GM21515 (cell line): ENCODE data around the gene CADM4.
"Not testable (repeated sequence)": the region's sequence is repeated elsewhere in the genome, so short reads cannot be mapped to it uniquely, and the experiment has no call there.

Experiments used
- ATAC-seq: cut with Tn5 transposase; IDR thresholded peaks from one replicate; pipeline ENCODE4 v1.9.1; 2021; ENCODE audit not compliant: unreplicated experiment

The CADM4 gene, protein sequence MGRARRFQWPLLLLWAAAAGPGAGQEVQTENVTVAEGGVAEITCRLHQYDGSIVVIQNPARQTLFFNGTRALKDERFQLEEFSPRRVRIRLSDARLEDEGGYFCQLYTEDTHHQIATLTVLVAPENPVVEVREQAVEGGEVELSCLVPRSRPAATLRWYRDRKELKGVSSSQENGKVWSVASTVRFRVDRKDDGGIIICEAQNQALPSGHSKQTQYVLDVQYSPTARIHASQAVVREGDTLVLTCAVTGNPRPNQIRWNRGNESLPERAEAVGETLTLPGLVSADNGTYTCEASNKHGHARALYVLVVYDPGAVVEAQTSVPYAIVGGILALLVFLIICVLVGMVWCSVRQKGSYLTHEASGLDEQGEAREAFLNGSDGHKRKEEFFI

DNA sequence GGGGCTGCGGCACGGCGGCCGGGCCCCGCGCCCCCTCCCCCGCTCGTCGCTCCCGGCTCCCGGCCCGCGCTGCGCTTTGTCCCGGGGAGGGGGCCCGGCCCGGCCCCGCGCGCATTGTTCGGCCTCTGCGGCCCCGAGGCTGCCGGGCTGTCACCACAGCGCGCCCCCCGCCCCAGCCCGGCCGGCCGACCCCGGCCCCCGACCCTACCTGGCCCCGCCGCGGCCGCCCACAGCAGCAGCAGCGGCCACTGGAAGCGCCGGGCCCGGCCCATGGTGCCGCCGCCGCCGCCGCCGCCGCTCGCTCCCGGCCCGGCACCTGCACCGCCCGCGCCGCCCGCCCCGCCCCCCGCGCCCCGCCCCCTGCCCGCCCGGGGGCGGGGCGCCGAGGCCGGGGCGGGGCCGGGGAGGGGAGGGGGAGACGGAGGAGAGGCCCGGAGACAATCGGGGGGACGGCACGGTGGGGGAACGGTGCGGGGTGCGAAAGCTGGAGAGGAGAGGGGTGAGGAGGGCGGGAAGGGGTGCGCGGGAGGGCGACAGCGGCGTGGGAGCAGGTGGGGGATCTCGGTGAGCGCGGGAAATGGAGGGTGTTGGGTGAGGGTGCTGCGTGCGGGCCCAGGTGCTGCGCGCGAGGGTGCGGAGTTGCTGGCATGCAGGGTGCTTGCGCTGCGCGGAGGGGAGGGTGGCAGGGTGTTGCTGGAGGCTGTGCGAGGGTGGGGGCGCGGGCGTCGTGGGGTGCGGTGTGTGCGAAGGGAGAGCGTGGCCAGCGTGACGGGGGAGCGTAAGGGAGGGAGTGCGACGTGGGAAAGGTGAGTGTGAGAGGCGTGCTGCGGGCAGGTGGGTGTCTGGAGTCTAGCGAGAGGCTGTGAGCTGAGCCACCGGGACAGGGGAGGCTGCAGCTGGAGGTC, at the start of gene CADM4:
Gene CADM4, minus strand, starts transcription at position 332 of the 905 bp plus-strand sequence. Its CDS starts 60 bp downstream, at position 272.
- no peak for ATAC-seq

DNA sequence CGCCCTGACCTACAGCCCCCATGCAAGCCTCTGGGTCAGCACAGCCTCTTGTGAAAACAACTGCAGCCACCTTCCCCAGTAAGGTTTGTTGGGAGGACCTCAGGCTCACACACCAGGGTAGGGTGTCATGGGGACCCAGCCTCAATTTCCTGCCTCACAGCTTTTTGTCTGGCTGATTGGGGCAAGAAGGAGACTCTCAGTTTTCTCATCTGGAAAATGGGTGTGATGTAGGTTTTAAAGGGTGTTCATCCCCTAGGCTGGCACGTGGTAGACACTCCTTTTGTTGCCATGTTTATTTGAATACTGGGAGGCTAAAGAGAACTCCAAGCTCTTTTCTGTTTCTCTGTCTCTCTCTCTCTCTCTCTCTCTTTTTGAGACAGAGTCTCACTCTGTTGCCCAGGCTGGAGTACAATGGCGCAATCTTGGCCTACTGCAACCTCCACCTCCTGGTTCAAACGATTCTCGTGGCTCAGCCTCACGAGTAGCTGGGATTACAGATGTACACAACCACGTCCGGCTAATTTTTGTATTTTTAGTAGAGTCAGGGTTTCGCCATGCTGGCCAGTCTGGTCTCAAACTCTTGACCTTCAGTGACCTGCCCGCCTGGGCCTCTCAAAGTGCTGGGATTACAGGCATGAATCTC, 48.5 kb upstream of the CADM4 start:
- no peak for ATAC-seq

DNA sequence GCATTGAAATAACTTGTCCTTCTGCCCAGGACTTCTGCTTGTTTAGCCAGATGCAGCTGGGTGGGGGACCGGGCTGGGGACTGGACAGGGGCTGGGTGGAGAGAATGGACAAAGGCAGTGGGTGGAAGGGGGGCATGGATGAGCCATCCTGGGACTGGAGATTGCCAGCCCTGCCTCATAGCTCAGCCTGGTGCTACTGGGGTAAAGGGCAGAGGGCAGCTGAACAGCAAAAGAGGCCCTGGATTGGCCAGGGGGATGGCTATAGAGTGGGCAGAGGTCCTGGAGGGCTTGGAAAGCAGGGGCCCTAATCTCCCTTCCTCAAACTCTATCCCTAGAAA, 48.0 kb upstream of the CADM4 start:
- ATAC-seq = no peak

DNA sequence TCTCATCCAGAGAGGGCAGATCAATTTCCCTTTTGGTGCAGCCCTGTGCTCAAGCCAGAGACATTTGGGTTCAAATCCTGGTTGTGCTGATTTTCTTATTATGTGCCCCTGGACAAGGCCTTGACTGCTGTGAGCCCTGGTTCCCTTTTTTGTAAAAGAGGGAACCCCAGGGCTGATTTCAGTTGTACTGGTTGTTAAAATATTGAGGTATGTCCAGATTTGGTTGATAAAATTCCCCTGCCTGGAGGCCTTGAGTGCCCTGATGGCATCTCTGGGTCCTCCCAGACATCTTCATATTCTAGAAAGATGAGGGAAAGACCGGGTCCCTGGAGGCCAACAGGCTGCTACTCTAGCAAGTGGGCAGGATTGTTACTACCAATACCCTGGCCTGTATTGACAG, 44.7 kb upstream of the CADM4 start:
- no peak for ATAC-seq

GRCh38 chr19:43683905-43684304, 44.3 kb upstream of the CADM4 start:
- ATAC-seq = no peak

DNA sequence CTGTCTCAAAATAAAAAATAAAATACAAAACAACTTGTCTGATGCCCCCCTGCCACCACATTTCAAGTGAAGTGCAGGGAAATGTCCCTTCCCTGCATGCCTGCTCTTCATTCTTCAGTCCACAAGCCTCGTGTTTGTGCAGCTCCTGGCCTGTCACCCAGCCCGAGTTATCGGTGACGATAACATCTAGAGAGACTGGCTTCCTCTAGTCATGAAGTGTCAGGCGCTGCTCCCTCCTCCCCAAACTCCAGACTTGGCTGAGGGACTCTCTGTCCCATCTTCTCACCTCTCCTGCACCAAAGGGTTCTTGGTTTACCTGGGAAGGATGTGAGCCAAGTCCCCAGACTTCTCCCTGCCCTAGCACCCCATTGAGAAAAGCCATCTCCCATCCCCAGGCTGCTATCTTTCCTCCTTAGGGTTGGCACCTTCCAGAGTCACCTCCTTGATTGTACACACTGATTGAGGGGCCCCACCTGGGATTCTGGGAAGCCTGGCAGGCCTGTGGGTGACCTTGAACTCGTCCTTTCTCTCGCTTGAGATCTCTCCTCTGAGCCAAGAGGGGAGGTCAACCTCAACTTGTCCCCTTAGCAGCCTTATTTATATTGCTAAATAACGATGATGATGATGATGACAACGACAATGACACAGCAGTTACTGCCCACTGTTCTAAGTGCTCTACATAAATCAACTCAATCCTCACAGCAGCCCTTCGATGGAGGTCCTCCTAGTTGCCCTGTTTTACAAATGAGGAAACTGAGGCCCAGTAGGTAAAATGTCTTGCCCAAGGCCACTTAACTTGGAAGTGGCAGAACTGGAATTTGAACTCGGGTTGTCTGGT, 43.4 kb upstream of the CADM4 start:
- no peak for ATAC-seq

- ATAC-seq = not testable (repeated sequence)
Observed at GRCh38 chr19:43682269-43682668, 42.6 kb upstream of the CADM4 start.

GRCh38 chr19:43681821-43682220, 42.2 kb upstream of the CADM4 start:
- no peak for ATAC-seq

GRCh38 chr19:43678512-43679261, 39.0 kb upstream of the CADM4 start:
- ATAC-seq = no peak

- no peak for ATAC-seq
Observed at GRCh38 chr19:43675906-43676305, 36.3 kb upstream of the CADM4 start.

DNA sequence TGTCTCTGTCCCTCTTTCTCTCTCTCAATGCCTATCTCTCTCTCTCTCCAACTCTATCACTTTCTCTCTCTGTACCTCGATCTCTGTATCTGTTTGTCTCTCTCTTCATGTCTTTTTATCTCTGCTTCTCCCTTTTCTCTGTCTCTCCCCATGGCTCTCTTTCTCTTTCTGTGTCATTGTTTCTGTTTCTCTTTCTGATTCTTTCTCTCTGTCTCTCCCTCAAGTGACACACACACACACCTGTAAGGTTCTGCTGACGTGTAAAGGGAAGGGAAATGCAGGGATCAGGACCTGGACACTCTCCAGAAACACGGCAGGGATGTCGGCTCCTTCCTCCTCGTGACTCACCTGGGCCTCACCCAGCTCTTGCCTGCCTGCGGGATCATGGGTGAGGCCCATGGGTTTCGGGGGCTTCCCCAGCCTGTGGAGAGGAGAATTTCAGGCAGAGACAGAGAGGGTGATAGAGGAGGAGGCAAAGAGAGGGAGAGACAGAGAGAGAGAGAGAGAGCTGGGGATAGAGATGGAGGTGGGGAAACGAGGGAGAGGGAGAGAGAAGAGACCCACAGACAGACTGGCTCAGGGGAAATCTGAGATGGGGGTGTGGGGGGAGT, 35.7 kb upstream of the CADM4 start:
- ATAC-seq = no peak

- no peak for ATAC-seq
Observed at GRCh38 chr19:43674596-43674995, 34.9 kb upstream of the CADM4 start.

DNA sequence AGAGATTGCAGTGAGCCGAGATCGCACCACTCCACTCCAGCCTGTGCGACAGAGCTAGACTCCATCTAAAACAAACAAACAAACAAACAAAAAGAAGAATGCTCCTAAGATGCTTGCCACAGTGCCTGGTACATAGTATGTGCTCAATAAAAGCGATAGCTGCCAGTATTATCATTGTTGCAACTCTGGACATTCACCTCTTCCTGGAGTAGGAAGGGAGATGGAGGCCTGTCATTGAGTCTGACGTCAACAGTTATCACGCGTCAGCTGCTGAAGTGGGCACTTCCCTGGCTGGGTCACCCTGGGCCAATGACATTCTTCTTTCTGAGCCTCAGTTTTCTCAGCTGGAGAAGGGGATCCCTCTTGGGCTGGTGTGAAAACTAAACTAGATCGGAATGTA, 34.5 kb upstream of the CADM4 start:
- ATAC-seq = no peak

DNA sequence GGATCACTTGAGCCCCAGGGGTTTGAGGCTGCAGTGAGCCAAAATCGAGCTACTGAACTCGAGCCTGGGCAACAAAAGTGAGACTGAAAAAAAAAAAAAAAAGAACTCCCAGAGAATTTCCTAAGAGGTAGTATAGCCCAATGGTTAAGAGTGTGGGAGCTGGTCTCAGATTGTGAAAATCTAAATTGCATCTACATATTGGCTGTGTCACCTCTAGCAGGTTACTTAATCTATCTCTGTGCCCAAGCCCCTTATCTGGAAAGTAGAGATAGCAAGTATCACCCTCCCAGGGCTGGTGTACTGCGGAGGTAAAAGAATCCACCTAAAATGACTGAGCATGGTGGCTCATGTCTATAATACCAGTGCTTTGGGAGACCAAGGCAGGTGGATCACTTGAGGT, 34.0 kb upstream of the CADM4 start:
- ATAC-seq = no peak

DNA sequence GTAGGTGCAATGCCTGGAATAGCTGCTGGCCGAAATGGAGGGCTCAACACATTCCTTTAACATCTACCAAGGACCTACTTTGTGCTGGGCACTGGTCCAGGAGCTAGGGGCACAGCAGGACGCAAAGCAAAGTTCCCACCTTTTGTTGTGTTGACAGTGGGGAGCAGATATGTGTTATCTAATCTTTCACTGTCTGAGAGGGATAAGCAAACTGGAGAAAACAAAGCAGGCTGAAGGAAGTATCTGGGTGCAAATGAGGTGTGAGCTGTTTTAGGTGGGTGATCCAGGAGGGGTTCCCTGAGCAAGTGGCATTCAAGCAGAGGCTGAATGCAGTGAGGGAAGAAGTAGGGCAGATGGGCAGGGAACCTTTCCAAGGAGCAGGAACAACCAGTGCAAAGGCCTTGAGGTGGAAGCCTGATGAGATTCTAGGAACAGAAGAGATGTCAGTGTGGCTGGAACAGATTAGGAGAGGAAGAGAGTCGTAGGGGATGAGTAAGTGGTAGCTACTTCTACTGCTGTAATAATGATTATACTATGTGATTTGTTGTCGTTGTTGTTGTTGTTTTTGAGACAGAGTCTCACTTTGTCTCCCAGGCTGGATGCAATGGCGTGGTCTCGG, 32.5 kb upstream of the CADM4 start:
- no peak for ATAC-seq

GRCh38 chr19:43668406-43669109, 28.9 kb upstream of the CADM4 start:
- peak; percentile 83 for ATAC-seq

DNA sequence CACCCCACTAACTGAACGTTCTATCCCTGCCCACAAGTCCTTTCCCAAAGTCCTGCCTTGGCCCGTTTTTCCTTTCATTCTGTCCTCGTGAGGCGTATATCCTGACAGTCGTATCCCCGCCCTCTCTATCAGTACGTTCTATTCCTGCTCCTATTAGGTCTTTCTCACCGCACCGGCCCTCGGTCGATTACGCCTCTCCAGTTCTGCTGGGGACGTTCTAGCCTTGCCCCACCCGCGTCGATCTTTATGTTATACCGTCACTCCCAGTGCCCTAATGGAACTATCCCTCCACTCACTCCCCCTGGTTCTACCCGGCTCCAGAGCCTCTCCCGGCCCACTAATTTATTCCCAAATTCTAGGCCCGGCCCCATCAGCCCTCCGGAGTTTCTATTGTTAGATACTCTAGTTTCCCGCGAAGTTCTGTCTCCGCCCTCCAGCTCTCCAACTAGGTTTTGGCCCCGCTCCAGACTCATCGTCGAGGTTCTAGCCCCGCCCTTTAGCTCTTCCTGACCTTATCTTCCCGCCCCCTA, 28.3 kb upstream of the CADM4 start:
- no peak for ATAC-seq

DNA sequence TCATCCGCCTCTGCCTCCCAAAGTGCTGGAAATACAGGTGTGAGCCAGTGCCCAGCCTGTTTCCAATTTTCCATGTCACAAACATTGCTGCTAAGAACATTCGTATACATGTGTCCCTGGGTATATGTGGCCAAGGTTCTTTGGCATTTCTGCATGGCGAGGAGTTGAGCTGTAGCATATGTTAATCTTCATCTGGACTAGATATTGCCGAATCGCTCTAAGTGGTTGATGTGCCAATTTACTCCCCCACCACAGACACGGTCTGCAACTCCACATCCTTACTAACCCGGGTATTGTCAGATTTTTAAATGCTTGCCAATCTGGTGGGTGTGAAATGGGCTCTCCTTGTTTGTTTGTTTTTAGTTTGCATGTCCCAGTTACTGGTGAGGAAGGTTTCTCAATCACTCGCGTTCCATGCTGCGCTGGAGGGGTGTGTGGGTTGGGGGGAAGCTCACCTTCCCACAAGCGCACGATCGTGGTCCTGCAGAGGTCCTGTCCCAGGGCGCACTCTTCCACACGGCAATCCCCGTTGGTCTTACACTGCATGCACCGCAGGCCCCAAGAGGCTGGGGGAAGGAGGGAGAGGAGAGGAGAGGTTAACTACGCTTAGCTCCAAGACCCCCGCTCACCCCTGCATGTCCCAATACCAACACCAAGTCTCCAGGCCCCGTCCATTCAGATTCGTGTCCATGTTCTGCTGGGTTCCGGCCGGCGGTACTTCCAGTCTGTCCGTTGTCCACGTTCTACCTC, 27.7 kb upstream of the CADM4 start:
- ATAC-seq = no peak
